ENCODE results near the gene ADAM10. TPM values are rescaled to one million over a fixed set of nuclear protein-coding genes. Genes with fewer than 3 reads are reported as not detected.

Gene ADAM10
- total RNA-seq, 1 donor = 98.9 TPM

GRCh38 chr15:58584789-58585461, 164.6 kb downstream of the ADAM10 start:
- no peak for TF ChIP-seq CTCF (IDR thresholded peaks at IDR 0.05; ENCODE audit: insufficient read depth, low read length)
- no peak for DNase-seq (ENCODE audit: low read depth)
- no peak overlapping the region for H3K4me3 ChIP-seq (ENCODE audit: low read depth, low read length)

- TF ChIP-seq CTCF (IDR thresholded peaks at IDR 0.05; ENCODE audit: insufficient read depth, low read length) = no peak
- no peak overlapping the region for H3K4me3 ChIP-seq (ENCODE audit: low read depth, low read length)
- no peak for DNase-seq (ENCODE audit: low read depth)
These were observed 166.2 kb downstream of the ADAM10 start for GRCh38 chr15:58583171-58583908.

GRCh38 chr15:58582160-58582559, 167.3 kb downstream of the ADAM10 start:
- no peak overlapping the region for H3K4me3 ChIP-seq (ENCODE audit: low read depth, low read length)
- no peak for DNase-seq (ENCODE audit: low read depth)
- TF ChIP-seq CTCF (IDR thresholded peaks at IDR 0.05; ENCODE audit: insufficient read depth, low read length) = no peak

DNA sequence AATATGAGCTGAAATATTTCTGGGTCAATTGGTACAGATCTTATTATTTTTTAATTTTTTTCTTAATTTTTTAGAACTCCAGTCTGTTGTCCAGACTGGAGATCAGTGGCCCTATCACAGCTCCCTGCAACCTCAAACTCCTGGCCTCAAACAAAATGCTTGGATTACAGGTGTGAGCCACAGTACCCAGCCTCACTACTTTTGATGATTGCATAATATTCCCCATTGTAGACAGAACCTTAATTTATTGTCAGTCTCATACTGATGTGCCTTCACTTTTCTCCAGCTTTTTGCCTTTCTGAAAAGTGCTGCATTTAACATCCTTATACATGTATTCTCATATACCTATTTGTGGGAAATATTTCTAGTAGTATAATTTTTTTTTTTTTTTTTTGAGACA, 172.8 kb downstream of the ADAM10 start:
- TF ChIP-seq CTCF (IDR thresholded peaks at IDR 0.05; ENCODE audit: insufficient read depth, low read length) = no peak
- DNase-seq (ENCODE audit: low read depth) = no peak
- no peak overlapping the region for H3K4me3 ChIP-seq (ENCODE audit: low read depth, low read length)

- no peak overlapping the region for H3K4me3 ChIP-seq (ENCODE audit: low read depth, low read length)
- DNase-seq (ENCODE audit: low read depth) = no peak
- no peak for TF ChIP-seq CTCF (IDR thresholded peaks at IDR 0.05; ENCODE audit: insufficient read depth, low read length)
These were observed 174.3 kb downstream of the ADAM10 start for GRCh38 chr15:58575045-58575786.

DNA sequence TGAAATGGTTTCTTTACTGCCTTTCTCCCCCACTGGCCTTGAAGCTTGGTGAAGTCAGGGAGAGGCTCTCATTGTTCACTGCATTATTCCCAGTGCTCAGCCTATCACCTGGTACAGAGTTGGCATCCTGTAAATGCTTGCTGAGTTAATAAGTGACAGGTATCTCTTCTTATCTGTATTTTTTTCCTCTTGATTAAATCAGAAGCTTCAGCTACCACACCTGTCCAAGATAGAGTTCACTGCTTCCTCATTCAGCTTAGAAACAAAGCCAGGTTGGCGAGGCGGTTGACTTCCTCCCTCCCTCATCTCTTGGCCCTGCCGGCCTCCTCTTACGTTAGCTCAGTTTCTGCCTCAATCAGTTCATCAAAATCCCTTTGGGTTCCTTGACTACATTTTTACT, 174.9 kb downstream of the ADAM10 start:
- H3K4me3 ChIP-seq (ENCODE audit: low read depth, low read length) = no peak overlapping the region
- TF ChIP-seq CTCF (IDR thresholded peaks at IDR 0.05; ENCODE audit: insufficient read depth, low read length) = no peak
- DNase-seq (ENCODE audit: low read depth) = no peak
